ENCODE results near the gene FRY.

The FRY gene

GRCh38 chr13:32174366-32174765, 142.8 kb downstream of the FRY start:
- no peak for DNase-seq (ENCODE audit: low read depth)

GRCh38 chr13:32175307-32175706, 143.7 kb downstream of the FRY start:
- no peak for DNase-seq (ENCODE audit: low read depth)

DNA sequence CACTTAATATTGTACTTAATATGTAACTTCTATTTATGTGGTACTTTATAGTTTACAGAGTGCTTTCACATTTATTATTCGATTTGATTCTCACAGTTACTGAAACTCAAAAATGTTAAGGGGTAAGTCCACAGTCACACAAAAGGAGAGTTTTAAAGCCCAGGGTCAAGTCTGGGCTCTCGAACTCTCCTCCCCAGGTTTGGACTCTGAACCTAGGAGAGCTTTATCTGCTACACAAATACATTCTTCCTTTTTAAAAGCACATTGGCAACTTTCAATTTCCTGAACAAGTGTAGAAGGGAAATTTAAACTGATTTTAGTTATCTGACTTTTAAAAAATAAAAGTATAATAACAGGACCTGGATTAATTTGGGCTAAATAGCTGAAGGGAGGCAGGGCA, 144.4 kb downstream of the FRY start:
- no peak for DNase-seq (ENCODE audit: low read depth)

DNA sequence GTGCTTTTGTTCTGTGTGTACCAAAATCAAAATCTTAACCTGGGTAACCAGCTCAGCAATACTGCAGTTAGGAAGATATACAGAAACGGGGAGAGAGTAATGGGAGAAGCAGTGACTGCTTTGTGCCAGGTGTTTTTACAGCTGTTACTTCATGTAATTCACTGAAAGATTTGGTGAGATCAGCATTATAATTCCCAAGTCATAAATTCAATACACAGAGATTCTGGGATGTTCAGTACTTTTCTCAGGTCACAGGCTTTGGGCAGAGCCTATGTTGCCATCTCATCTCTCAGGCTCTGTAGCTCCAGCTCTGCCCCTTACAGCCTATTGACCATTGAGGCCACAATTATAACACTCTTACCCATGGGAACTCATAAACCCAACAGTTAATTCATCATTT, 145.1 kb downstream of the FRY start:
- no peak for DNase-seq (ENCODE audit: low read depth)

GRCh38 chr13:32178763-32179162, 147.2 kb downstream of the FRY start:
- no peak for DNase-seq (ENCODE audit: low read depth)

GRCh38 chr13:32179708-32180107, 148.1 kb downstream of the FRY start:
- no peak for DNase-seq (ENCODE audit: low read depth)

DNA sequence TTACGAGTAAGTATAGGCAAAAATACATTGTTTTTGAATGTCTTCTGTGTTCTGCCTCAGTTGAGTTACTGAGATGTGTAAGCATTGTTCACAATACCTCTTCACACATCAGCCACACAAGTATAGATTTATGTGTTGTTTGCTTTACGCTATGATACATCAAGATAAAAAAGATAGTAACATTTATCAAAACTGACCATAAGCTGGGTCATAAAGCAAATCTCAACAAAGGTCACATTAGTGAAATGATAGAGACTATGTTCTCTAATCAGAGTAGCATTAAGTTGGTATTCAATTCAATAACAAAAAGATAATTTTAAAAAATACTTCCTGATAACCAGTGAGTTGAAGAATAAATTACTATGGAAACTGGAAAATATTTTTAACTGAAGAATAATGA, 156.1 kb downstream of the FRY start:
- DNase-seq (ENCODE audit: low read depth): no peak

GRCh38 chr13:32191452-32191998, 160.0 kb downstream of the FRY start:
- no peak for DNase-seq (ENCODE audit: low read depth)

DNA sequence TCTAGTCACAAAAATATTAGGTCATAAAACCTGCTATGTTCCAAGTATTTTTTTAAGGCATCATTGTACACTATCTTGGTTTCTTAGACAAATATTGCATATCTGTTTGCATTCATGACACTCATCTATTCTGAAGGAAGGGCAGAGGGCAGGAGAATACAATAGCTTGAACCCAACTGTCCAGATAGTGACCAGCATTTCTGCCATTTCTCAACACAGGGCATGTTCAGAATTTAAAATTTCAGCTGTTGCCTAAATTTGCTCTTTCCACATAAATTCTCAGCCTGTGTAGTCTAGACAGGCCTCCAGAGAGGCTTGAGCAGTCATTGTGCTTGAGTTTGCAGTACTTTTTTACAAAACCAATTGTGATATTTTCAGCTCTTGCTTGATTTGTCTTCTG, 164.1 kb downstream of the FRY start:
- DNase-seq (ENCODE audit: low read depth): no peak

DNA sequence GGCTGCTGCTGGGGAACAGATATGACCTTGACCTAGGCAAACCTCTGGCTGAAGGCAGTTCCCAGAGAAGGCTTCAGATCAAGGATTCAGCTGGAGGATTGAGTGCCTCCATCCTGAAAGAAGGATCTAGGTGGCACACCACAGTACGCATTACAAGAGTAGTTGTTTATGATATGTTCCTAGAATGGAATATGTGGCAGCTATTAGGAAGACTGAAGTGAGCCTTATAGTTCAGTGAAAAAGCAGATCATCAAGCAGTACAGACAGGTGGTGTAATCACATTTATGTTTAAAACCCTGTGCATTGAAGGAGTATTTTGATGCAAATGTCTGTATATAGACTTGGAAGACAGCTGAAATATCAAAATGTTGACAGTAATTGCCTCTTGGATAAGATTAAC, 167.6 kb downstream of the FRY start:
- DNase-seq (ENCODE audit: low read depth): no peak

- DNase-seq (ENCODE audit: low read depth): no peak
Observed at GRCh38 chr13:32200741-32201140, 169.2 kb downstream of the FRY start.

- no peak for DNase-seq (ENCODE audit: low read depth)
Observed at GRCh38 chr13:32201809-32202208, 170.2 kb downstream of the FRY start.

- DNase-seq (ENCODE audit: low read depth): no peak
Observed at GRCh38 chr13:32202268-32202667, 170.7 kb downstream of the FRY start.

GRCh38 chr13:32203221-32203620, 171.6 kb downstream of the FRY start:
- no peak for DNase-seq (ENCODE audit: low read depth)

GRCh38 chr13:32203736-32204135, 172.2 kb downstream of the FRY start:
- DNase-seq (ENCODE audit: low read depth): no peak

DNA sequence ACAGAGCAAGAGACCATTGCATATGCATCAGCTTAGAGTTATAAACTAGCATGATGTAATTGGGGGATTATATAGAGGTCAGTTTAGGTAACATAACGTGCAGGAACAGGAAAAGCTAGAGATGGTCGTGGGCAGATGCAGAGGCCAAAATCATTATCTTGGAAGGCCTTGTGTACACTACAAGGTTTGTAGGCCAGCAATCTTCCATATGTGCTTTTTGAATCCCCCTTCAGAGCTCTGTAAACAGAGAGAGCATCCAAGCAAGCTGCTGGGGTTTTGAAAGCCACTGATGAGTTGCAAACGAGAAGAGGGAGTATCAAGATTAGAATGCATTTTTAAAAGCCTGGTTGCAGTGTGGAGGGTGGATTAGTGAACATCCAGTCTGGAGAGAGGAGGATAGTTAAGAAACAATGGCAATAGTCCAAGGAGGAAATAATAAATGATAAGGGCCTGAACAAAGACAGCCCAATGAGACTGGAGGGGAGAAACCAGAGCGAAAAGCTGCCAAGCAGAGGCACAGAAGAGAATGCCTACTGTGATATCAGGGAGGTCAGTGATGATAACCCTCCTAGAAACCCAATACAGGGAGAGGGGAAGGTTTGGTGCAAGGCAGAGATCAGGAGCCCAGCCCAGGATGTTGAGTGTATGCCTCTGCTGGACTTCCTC, 174.0 kb downstream of the FRY start:
- no peak for DNase-seq (ENCODE audit: low read depth)

DNA sequence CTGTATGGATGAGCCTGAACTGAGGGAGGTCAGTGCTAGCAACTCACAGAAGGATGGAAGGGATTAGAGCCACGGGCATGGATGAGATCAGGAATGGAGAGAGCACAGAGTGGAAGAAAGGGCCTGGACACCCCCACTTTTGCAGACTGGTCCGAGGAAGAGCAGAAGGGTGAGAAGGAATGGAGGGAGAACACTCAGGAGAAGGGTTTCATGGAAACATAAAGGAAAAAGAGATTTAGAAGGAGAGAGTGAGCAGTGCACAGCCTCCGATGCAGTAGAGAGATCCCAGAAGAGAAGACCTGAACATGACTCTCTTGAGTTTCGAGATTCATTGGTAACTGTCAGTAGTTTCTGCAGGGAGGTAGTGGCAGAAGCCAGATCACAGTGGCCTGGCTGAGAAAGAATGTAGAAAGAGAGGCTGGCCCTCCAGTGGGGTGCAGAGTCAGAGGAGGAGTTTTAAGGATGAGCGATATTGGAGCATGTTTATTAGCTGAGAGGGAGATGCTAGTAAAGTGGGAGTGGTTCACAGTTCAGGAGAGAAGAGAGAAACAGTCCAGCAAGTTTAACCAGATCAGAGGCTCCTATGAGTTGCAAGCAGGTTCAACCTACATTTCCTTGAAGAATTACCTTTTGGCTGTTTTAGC, 174.6 kb downstream of the FRY start:
- DNase-seq (ENCODE audit: low read depth): no peak

- DNase-seq (ENCODE audit: low read depth): no peak
Observed at GRCh38 chr13:32208860-32209259, 177.3 kb downstream of the FRY start.

- no peak for DNase-seq (ENCODE audit: low read depth)
Observed at GRCh38 chr13:32209652-32210051, 178.1 kb downstream of the FRY start.

DNA sequence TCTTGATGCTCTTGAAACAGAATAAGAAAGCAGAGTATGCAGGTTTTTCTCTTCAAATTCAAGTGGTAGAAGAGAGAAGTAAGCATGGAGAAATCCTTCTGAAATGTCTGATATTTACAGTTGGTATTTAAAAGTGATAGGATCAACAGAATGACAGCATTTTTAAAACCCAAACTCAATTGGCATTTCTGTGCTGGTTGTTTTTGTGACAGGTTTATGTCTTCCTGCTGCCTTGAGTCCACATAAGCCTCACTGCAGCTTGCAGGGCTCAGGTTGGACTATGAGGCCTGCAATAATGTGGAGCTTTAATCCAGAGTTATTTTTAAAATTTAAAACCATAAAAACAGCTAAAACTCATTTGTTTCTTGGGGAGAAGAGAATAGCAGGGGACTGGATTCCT, 178.5 kb downstream of the FRY start:
- DNase-seq (ENCODE audit: low read depth): no peak

DNA sequence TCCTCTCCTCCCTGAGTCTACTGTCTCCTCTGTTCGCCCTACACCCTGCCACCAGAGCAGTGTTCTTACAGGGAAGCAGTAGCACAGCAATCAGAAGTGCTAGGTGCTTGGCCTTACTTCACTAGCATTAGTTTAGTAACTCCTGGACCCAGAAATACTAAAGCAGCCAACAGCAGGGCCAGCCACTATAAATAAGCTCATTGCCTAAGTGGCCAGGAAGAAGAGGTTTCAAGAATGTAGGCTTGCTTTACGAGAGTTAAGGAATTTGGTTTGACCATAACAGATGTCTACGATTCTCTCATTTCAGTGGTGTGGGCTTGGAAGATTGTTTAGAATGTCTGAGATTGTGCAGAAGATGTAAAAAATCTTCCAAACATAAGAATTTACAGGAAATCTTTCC, 180.2 kb downstream of the FRY start:
- peak; percentile 57 for DNase-seq (ENCODE audit: low read depth)

GRCh38 chr13:32212421-32212820, 180.8 kb downstream of the FRY start:
- DNase-seq (ENCODE audit: low read depth): peak; percentile 52

- no peak for DNase-seq (ENCODE audit: low read depth)
Observed at GRCh38 chr13:32213626-32214025, 182.1 kb downstream of the FRY start.

DNA sequence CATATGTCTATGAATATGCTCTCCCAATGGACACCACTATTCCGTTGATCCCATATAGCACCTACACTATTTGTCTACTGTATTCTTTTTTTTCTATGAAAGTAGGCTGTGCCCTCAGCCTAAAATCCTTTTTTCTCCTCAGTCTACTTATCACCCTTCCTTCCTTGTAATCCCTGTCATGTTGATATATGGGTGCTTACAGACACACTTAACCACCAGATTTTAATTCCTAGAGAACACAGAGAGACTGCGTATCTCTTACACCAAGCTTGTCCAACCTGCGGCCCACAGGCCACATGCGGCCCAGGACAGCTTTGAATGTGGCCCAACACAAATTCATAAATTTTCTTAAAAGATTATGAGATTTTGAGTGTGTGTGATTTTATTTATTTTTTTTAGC, 182.5 kb downstream of the FRY start:
- no peak for DNase-seq (ENCODE audit: low read depth)
